M059J (cell line): Measurements from ENCODE around the gene HOXA9. TPM values are rescaled to one million over a fixed set of nuclear protein-coding genes. Genes with fewer than 3 reads are reported as not detected.

ENCODE experiments used
- DNase-seq: peaks from one replicate; pipeline ENCODE4 v3.0.0-alpha.2; 2012; ENCODE audit warnings: low read depth
- total RNA-seq: library from RNA; depleted of rRNA; stranded (reverse); fragments of >200 nt; shearing (Covaris generic); gene quantifications from 2 replicates; pipeline ENCODE4 v1.2.3, GENCODE V29; 2014

HOXA9 gene
- total RNA-seq, 1 experiment from 2014 or later, result 66.1 TPM

DNA sequence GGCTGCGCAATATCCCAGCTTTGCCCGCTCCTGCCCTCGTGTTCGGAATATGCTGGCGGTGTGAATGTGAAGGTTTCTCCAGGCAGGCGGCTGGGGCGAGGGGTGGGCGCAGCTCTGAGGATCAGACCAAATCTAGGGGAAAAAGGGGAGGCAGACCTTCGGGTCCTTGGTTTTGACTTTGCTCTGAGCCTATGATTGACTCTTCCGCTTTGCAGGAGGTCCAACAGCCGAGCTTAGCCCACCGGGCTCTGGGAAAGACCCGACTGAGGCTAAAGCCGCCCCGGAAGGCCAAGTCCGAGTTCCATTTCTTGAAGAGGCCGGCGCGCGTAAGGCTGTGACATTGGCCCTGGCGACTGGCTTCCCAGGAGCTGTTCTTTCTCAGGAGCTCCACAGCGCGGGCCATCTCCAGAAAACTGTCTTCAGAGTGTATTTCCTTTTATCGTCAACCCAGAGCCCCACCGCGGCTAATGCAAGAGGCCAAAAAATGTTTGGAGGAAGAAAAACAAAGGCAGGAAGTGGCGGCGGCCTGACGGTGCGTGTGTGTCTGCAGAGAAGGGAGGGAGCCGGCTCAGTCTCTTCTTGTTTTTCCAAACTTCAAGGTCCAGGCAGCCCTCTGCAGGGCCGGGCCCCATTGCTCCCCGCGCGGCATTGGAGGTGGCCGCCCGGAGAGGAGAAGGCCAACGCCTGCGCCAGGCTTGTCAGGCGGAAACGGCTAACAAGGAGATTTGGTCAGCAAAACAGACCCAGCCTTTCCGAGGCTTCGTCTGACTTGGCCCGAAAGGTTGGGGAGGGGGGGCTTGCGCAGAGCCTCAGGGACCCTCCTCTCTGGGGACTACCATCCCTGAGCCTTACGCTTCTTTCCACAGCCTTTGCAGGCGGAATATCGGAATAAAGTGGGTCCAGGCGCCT is 23.3 kb upstream of the HOXA9 start:
- no peak for DNase-seq

DNA sequence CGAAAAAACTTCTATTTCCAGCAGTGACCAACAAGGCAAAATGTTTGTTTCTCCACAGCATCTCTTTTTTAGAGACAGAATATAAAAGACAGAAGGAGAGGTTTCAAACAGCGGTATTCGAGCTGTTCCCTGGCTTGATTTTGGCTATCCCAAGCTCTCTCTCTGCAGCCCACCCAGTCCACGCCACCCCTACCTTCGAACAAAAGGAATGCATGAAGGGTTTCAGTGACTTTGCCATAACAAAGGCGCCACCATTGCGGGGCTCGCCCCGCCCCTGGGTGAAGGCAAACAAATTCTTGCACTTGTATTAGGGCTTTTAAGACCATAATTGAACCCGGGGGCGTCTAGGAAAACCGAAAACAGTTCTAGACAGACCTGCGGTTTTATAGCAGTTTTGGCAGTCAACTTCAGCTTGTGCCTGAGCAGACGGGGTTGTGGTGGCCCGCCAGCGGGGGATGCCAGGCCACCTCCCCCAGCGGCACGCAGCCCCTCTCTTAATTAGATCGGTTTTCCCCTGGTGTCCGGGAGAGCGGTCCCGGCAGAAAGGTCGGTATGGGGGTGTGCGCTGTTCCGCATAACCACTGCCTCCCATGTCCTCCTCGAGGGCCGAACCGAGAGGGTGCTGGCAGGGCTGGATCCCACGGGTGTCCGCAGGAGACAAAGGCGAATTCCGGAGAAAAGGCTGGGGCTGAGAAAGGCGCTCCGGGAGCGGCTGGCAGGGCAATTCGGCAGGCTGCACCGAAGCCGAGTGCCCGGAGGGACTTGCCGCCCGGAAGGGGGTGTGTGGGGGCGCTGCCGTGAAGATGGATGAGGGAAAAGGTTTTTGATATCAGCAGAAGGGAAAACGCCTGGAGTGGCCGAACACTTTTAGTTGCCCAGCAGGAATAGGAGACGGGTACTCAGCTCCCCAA is 22.4 kb upstream of the HOXA9 start:
- DNase-seq, result no peak

DNA sequence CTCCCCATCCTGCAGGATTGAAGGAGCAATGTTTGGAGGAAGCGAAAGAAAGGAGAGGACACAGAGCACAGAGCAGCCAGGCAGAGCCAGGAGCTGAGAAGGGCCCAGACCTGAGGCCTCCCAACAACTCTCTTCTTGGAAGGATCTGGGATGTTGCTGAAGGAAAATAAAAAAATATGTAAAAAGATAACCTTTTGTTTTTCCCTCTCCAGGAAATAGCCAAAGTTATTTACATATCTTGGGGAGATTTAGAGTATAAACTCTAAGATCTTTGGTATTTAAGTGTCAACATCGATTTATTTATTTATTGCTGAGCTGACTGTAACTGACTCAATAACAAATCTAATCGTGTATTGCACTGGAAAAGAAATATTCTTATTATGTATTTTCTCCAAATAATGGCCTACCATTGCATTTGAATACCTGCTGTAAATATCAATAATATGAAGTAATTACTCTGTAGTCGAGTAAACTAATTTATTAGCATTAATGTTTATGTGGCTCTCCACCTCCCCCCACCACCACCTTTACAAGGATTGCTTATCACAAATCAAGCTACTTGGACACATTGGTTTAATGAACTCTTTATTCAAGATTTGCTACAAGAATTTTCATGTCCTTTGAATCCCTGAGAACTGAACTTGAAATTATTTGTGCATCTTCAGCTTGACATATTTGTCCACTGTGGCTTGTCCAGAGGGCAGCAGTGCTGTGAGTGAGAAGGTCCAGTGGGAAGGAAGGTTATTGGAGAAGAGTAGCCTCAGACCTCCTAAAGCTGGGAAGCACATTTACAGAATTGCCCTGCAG is 21.5 kb upstream of the HOXA9 start:
- DNase-seq, result no peak

DNA sequence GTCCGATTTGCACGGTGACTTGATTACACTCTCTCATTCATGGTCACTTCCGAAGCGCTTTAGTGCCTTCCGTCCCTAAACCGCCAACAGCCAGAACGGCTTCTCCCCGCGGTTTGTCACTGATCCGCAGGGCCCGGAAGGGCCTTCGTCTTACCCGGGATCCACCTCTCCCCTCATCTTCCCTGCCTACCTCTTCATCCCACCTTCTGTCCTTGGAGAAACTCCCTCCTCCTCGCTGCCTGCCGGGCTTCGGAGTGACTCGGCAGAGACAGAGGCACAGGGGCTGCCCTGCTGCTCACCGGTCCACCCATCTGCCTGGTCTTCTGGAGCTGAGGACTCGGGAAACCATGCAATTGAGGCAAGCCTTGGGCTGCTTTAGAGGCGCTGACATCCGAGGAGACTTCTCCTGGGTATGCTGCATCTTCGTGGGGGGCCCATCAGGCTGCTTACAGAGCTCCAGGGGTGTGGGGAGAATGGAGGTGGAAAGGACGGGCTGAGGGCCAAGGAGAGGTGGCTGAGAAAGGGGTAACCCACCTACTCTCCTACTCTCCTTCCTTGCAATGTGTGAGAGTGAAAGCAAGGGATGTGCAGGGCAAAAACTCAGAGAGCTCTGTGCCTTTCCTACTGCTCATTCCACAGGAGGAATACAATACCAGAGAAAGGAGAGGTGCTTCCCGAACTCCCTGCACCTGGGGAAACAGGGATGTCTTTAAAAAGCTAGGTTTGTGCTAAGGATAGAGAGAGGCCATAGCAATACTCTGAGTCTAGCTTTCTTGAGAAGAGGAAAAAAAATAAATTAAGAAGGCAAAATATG is 20.7 kb upstream of the HOXA9 start:
- DNase-seq, result no peak

DNA sequence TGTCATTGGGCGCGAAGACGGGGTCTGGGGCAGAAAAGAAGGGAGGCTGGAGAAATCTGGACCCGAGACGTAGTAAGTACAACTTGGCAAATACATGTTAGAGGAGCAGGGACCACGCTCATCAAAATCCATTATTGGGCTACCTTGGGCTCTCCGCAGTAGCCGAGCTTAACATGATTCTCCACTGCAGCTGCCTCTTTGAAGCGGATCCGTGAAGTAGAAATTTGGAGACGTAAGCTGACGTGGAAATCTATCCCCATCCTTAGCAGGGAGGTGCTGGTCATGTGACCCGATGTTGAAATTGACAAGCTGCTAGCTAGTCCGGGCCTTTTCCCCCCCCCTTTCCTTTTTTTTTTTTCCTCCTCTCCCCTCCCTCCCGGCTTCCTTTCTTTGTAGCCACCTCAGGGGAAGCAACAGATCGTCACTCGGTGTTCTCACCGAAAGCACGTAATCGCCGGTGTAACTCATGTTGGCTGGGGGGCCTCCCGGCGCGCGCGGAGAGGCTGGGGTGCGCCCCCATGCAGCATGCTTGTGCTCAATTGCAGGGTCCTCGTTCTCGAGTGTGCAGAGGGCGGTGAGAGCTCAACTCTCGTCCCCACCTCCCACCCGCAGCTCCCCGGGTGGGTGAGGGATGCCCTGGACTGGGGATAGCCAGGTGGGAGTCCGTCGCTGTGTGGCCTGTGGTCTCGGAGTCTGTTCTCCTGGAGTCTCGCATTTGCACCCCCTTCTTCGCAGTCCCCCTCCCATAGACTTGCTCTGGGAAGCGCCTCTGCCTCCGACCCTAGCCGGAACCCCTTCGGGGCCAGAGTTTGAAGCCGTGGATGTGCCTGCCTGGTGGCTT is 19.9 kb upstream of the HOXA9 start, which contains the start of gene HOXA11:
HOXA11 (minus strand) TSS at position 220 of the 841 bp plus-strand sequence; CDS start at position 132, 88 bp downstream.
- DNase-seq, result no peak

DNA sequence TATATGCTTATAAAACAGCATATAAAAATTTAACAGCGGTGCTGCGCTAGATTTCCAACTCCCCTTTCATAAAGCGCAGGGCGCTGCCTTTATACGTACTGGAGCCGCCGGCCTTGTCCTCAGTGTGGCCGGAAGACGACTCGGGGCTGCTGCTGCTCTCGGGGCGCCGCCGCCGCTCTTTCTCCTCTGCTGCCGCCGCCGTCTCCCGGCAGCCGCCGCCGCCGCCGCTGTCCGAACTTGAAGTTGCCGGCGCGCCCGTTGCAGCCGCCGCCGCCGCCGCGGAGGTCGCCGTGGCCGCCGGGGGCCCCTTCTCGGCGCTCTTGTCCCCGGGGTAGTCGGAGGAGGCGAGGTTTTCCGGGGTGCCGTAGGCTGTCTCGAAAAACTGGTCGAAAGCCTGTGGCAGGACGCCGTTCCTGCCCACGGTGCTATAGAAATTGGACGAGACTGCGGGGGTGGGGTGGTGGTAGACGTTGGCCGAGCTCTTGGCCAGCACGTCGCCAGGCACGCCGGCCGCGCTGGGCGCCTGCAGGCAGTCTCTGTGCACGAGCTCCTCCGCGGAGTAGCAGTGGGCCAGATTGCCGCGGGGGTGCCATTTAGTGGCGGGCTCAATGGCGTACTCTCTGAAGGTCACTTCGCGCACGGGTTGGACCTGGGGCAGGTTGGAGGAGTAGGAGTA is 19.1 kb upstream of the HOXA9 start:
- DNase-seq, result peak; percentile 65

DNA sequence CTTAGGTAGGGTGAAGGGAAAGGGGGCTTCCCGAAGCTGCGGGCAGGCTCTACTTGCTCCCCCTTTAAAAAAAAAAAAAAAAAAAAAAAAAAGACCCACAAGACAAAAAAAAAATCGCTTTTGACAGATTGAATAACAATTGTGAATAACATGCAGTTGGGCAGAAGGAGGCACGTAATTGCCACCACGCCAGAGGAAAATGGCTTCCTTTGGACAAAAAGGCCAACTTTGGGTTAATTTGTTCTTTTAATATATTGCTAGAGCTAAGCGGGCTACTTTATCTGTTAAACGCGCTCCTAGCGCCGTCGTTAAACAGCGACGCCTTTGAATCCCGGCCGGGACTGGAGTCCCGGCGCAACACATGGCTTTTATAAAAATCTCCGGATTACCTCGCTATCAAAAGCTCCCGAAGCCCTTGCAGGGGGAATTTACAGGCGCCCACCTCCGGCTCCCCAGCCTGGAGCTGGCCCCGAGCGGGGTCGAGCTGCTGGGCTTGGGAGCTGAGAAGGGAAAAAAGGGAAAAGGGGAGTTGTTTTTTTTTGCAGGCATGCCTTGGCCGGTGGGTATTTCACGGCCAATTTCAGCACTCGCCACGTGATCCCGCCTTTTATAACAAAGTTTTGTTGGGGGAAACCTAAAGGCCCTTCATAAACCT is 18.5 kb upstream of the HOXA9 start:
- peak; percentile 64 for DNase-seq

DNA sequence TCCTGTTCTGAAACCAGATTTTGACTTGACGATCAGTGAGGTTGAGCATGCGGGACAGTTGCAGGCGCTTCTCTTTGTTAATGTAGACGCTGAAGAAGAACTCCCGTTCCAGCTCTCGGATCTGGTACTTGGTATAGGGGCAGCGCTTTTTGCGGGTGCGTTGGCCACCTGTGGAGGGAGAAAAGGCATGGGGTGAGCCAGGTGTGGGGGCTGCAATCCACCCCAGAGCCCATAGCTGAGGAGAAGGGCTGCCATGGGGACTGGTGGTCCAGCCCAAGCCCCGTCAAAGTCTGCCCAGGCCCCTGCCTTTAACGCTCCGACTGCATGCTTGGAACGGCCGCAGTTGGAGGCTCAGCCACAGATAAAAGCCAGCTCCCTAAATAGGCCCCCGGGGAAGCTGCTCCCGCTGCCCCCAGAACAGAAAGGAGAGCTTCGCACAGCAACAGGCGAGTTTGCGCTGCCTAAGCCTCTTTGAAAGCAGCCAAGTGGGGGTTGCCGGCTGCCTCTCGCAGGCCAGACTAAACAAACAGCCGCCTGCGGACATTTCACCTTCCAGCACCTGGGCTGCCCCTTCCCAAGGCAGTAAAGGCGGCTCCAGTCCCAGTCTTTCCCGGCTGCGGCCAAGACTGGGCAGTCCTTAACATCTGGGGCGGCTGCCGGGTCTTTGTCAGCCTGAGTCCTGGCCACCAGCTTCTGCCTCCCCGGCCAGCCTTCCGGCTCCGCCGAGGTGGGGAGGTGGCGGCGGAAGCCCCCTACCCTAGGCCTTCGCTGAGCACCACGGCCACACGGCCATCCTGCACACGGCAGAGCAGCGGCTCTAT is 17.7 kb upstream of the HOXA9 start:
- DNase-seq, result peak; percentile 46

DNA sequence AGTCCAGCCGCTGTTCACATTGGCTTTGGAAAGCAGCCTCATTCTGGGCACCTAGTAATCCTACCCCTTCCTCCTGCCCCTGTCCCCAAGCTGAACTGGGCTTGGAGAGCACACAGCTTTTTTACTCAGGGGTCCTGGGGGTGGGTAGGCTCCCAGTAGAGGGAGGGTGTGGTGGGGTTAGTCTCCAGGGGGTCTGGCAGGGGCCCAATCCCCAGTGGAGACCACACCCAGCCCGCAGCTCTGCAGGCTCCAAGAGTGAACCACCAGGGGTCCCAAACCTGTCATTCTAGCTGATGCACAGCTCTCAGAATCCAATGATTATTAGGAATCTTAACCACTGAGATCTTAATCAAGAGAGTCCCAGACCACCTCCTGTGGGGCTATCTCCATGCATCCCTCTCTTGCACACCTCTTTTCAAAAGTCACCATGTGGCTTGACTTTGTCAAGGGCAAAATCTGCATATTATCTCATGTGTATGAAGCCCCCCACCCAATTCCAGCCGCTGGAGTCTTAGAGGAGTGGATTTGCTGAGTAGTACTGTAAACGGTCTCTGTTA is 17.0 kb upstream of the HOXA9 start:
- DNase-seq, result no peak

DNA sequence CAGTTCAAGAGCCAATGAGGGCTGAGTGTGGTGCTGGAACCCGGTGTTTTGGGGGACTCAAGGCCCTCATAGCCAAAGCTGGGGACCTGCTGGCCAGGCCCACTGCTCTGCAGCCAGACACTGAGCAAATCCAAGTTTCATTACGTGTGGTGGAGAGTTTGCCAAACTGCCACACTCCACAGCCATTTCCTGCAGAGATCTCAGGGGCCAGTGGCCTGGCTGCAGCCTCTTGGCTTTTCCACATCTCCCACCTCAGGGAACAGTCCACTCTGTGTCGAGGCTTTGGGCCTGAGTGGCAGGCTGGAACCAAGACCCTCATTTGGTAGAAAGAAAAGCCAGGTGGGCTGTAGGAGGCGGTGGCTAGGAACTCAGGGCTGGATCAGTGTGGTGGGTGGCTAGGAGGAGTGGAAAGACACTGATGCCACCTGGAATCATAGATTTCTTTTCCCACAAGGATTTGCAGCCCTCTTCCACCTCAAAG is 16.5 kb upstream of the HOXA9 start:
- no peak for DNase-seq

DNA sequence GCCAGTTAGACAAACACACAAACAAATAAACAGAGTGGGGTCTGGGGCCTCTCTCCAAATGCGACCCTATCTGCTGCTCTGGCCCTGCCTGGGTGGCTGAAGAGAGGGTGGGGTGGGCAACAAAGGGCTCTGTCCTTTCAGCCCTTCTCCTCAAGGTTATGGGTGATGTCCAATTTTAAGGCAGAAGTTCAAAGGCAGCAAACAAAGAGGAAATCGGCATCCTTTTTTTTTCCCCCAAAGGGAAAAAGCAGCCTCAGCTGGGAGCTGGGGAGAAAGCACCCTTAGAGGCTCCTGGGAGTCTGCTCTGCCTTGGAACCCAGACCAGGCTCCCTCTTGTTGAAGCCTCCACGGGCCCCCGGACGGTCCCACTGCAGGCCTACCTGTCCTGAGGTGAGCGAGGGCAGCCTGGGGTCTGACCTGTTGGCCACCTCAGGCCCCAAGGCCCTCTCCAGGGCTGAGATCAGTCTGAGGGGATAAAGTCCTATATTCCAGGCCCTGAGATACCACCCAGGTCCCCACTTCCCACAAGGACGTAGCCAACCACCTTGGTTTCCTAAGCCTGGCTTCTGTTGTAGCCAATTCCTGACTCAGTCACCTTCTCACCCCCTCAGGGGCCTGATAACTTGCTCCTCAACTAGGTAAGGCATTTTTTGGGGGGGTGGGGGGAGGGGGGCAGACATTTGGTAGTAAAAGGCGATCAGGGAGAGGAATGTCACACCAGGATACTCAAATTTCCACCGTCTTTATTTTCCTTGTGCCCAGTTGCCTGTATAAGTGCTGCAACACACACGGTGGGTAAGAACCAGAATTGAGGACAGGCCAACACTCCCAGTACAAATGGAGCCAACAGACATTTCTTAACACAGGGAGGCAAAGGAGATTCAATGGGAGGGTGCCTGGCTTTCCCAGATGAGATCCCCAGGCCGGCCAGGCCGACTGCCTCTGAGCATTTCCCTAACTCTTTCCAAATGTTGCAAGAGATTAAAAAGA is 15.4 kb upstream of the HOXA9 start:
- DNase-seq, result no peak

DNA sequence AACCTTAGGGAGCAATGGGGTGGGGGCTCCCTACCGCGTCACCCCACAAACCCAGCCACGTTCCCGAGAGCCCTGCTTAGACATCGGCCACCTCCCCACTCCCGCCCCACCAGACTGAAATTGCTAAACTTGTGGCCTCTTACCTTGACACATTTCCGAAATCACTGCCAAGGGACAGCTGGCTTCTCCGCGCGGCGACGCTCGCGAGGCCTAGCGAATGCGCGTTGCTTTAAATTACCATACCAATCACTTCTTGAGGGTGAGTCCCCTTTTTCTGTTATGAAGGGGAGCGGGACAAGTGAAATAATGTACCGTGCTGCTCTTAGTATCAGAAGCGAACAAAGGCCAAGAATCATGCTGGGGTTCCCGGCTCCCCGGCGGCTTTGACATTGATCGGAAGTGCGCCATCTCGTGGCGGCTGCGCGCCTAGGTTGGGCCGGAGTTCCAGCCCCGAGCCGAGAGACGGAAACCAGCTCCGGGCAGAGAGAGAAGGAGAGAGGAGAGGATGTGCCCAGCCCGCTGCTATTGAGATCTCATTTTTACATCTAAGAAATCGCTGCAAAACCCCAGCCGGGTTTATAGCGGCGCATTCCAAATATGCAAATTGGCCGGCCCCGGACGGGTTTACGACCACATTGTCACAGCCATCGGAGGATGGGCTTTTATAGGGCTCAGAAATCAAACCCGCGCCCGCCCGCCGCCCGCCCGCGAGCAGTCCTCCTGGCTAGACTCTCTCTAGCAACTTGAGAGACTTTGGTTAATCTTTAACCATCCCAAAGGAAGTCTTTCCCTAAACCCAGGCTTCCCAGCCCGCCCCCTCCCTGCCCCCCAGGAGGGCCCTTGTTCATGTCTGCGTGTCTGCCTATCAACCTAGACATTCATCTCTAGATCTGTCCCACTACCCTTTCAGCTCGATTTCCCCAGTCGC is 14.4 kb upstream of the HOXA9 start:
- peak; percentile 74 for DNase-seq

DNA sequence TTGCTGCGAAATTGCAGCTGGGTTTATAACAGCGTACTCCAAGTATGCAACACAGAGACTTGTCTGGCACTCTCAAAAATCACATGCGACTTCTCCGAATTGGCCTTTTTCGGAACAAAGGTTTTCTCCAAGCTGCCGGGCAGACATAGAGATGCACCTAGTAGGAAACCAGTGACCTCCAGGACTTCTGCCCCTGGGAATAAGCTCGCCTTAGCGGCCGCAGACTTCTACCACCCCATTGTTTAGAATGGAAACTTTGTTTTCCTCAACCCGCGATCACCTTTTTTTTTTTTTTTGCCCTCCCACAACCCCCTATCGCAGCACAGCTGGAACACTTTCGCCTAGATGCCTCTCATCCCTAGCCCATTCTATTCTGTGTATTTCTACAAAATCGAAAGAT is 13.7 kb upstream of the HOXA9 start:
- no peak for DNase-seq

DNA sequence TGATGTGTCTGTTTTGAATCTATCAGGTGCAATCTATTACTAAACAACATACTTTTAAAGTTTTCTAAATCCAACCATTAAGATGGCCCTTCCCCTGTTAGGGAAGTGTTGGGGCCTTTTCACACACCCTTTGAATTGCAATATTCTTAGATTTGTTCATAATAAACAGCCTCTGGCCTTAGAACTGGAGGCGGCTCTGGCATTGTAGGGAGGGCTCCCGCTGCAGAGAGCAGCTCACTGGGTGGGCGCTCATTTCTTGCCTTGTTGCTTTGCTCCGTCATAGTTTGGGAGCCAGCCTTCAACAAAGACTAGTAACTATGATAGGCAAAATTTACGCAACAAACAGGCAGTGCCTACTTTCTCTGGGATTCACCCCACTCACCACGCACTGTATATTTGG is 13.0 kb upstream of the HOXA9 start:
- DNase-seq, result no peak

DNA sequence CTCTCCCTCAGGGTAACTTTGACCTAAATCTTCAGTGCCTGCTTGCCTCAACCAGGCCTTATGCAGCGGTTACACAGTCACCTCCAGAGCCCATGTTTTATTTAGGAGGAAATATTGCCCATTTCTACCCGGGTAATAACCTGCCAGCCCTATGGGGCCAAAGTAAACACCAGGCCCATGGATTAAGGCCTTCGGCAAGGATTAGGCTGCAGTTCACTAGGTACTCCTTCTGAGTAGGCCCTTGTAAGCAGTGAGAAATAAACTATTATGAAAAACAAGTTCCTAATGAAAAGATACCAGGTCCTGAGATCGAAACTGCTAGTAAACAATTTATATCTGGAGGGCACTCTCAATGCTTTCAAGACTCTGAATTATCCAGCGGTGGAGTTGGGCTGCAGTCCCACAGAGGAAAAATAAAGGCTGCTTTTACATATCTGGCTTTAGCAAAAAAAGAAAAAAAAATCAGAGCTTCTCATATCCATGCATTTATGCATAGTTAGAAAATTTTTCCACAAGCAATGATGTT is 12.5 kb upstream of the HOXA9 start:
- no peak for DNase-seq
